ENCODE measurements around the gene CTNNA2. TPM values are rescaled to one million over a fixed set of nuclear protein-coding genes. Genes with fewer than 3 reads are reported as not detected.

CTNNA2 gene
- total RNA-seq, 1 experiment from 2014 or later = 5.5 TPM

DNA sequence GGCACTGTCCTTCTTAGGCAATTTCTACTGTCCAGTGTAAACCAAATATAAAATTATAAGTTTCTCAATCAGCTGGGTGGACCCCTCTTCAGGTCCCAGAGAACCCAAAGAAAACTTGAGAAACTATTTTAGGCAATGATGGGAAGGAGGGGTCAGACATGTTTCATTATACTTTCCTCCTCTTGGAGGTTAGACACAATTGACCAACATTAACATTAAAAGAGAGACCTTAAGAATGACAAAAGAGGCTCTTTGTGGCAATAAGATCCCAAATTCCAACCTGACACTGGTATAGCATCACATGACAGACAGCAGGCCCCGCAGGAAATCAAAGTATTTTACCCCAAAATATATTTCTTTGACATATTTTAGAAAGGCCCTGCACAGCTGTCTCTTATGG lies 718.6 kb downstream of the CTNNA2 start:
- DNase-seq = no peak
- Histone ChIP-seq H2BK5ac (ENCODE audit: insufficient read length, low read length) (no peak overlapping the region), H2BK15ac (ENCODE audit: low read depth, low read length) (no peak overlapping the region), H4K5ac (ENCODE audit: insufficient read length, low read depth, low read length) (no peak overlapping the region), H3K27ac (ENCODE audit: insufficient read length, low read depth, low read length) (no peak overlapping the region), H3K4me1 (ENCODE audit: insufficient read depth, low read length) (no peaks in the 10 kb centered on the region; the same call in 1 of the 2 replicates), H3K18ac (ENCODE audit: insufficient read length, low read depth, low read length) (no peak overlapping the region), H3T11ph (ENCODE audit: low read length) (no peak overlapping the region), H2AFZ (ENCODE audit: low read length) (no peak overlapping the region), H3K14ac (ENCODE audit: insufficient read depth, low read length) (no peak overlapping the region), H4K8ac (replicated peaks; ENCODE audit: insufficient read length, low read depth, low read length) (no peak overlapping the region), H3K79me1 (ENCODE audit: insufficient read depth, low read depth, low read length, poor library complexity, severe bottlenecking) (no peaks in the 10 kb centered on the region), H3K79me2 (ENCODE audit: insufficient read depth, low read length) (no peaks in the 10 kb centered on the region), H3K9ac (ENCODE audit: extremely low read depth, insufficient read length, low read length) (no peak overlapping the region), H2BK20ac (ENCODE audit: low read depth, low read length, poor library complexity, severe bottlenecking) (no peak overlapping the region), H3K27me3 (ENCODE audit: insufficient read depth, low read length) (no peaks in the 10 kb centered on the region), H3K9me3 (ENCODE audit: control insufficient read depth, low read depth, low read length) (no peaks in the 10 kb centered on the region), H4K91ac (ENCODE audit: insufficient read length, low read depth, low read length) (no peak overlapping the region), H2AK5ac (ENCODE audit: insufficient read length, low read length) (no peak overlapping the region), H3K4me2 (ENCODE audit: insufficient read depth, insufficient read length, low read length) (peak overlapping the region; percentile 38), H3K23me2 (ENCODE audit: insufficient read length, low read depth, low read length, poor library complexity, severe bottlenecking) (no peaks in the 10 kb centered on the region), H3K23ac (ENCODE audit: insufficient read length, low read depth, low read length) (no peak overlapping the region), H3K56ac (ENCODE audit: insufficient read length, low read depth, low read length) (no peak overlapping the region), H2BK12ac (ENCODE audit: insufficient read length, low read depth, low read length) (no peak overlapping the region), H2BK120ac (ENCODE audit: low read depth, low read length, poor library complexity, severe bottlenecking) (no peak overlapping the region), H3K4ac (ENCODE audit: low read depth, low read length) (no peak overlapping the region), H4K20me1 (ENCODE audit: control insufficient read depth, insufficient read depth, insufficient read length) (no peaks in the 10 kb centered on the region)
- WGBS (ENCODE audit: extremely low coverage, insufficient read length, low lambda C conversion rate) = no CpG with 5 or more reads among the region's 1 CpG
- H3K4me1 Mint-ChIP-seq = peaks cover 20 to 24% of the 10 kb centered on the region in 2 experiments
- H3K9me3 Mint-ChIP-seq = peaks cover 4% of the 10 kb centered on the region in 2 experiments; a peak in 4 of 5 replicates
- TF ChIP-seq CTCF (conservative IDR thresholded peaks at IDR 0.05) = no peak
- H3K27ac Mint-ChIP-seq = peak overlapping the region; percentile 66 to 94 (median 94); a peak in 6 of 7 replicates
- H3K4me3 Mint-ChIP-seq = no peak overlapping the region
- H3K36me3 Mint-ChIP-seq (ENCODE audit: insufficient read depth in 1 of 3, low read depth in 3 of 3) = peaks cover 0 to 5% (median 2%) of the 10 kb centered on the region in 3 experiments; a peak in 4 of 7 replicates
- H3K27me3 Mint-ChIP-seq (ENCODE audit: low read depth) = no peaks in the 10 kb centered on the region; the same call in 1 of the 2 replicates

Measured in H9 (cell line).